ENCODE measurements around the gene OR8D1. TPM values are rescaled to one million over a fixed set of nuclear protein-coding genes. Genes with fewer than 3 reads are reported as not detected.

OR8D1 gene
- total RNA-seq, 1 experiment from 2014 or later = not detected

DNA sequence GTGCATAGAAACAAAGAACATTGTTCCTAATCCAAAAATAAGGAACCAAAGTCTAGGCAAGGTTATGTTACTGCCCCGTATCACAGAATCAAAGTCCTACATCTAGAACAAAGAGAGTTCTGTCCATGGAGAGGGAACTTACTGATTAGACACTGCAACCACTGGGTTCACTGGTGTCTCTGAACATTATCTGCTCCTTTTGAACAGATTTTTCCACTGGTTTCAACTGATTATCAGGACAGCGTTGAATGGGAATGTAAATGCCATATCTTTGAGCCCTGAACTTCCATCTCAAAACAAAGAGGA, 26.3 kb upstream of the OR8D1 start:
- DNase-seq (ENCODE audit: low read depth, low spot score) (no peak), ATAC-seq (no peak)
- in situ Hi-C loops (cut with HindIII; ENCODE audit: low pct_unique_long_range_greater_than_20kb, low sequenced_read_pairs) (no loop called here), intact Hi-C loops (cut with micrococcal nuclease; ENCODE audit: unreplicated experiment) (no loop called here)
- ChIA-PET POLR2A (no interaction called here), CTCF (no interaction called here)
- Histone ChIP-seq H3K4me3 (ENCODE audit: low read depth in 2 of 2, low read length in 2 of 2) (no peak overlapping the region), H3K27ac (ENCODE audit: low read length) (no peak overlapping the region), H3K36me3 (ENCODE audit: control insufficient read depth, insufficient read depth, low read length) (no peaks in the 10 kb centered on the region), H3K27me3 (ENCODE audit: control insufficient read depth, insufficient read depth, low read length) (no peaks in the 10 kb centered on the region), H3K9me3 (ENCODE audit: control insufficient read depth, insufficient read depth, low read depth, low read length) (no peaks in the 10 kb centered on the region), H3K4me1 (ENCODE audit: control insufficient read depth, insufficient read depth, low read length) (no peaks in the 10 kb centered on the region)
- no TSS peak for BruUV-seq (replicated peaks)
- TF ChIP-seq, protein P1, sequence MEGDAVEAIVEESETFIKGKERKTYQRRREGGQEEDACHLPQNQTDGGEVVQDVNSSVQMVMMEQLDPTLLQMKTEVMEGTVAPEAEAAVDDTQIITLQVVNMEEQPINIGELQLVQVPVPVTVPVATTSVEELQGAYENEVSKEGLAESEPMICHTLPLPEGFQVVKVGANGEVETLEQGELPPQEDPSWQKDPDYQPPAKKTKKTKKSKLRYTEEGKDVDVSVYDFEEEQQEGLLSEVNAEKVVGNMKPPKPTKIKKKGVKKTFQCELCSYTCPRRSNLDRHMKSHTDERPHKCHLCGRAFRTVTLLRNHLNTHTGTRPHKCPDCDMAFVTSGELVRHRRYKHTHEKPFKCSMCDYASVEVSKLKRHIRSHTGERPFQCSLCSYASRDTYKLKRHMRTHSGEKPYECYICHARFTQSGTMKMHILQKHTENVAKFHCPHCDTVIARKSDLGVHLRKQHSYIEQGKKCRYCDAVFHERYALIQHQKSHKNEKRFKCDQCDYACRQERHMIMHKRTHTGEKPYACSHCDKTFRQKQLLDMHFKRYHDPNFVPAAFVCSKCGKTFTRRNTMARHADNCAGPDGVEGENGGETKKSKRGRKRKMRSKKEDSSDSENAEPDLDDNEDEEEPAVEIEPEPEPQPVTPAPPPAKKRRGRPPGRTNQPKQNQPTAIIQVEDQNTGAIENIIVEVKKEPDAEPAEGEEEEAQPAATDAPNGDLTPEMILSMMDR (IDR thresholded peaks at IDR 0.05) = no peak

DNA sequence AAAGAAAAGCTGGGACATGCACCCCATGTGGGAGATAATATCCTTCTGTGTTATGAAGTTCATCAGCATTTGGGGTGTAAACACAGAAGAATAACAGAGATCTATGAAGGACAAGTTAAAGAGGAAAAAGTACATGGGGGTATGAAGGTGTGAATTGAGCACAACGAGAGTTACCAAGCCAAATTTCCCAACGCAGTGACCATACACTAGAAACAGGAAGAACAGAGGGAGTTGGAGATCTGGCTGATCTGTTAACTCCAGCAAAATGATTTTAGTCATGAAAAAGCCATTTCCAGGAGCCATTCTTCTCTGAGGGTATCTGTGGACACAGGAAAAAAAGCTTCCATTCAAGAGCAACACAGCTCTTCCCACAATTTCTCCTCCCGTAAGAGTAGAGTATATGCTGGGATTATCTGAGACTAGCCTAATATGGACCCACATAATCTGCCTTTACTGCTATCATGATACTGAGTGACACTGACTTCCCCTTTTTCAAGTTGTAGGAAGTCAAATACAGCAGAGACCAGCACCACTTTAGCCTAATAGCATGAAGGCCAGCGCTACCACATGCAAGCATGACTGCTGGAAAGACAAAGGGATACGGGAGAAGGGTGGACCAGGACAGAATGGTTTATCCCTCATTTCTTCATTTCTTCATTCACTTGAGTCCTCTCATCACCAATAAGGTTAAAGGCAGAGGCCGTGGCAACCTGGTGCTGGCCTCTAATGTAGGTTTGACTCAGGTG, 25.8 kb upstream of the OR8D1 start:
- ChIA-PET CTCF (no interaction called here), POLR2A (no interaction called here)
- intact Hi-C loops (cut with micrococcal nuclease; ENCODE audit: unreplicated experiment) = no loop called here
- Histone ChIP-seq H3K27me3 (ENCODE audit: control insufficient read depth, insufficient read depth, low read length) (0 out of 2 replicates have a peak, but pooled peaks cover 2% of the 10 kb centered on the region), H3K4me3 (ENCODE audit: low read depth in 2 of 2, low read length in 2 of 2) (no peak overlapping the region), H3K4me1 (ENCODE audit: control insufficient read depth, insufficient read depth, low read length) (no peaks in the 10 kb centered on the region), H3K36me3 (ENCODE audit: control insufficient read depth, insufficient read depth, low read length) (no peaks in the 10 kb centered on the region), H3K27ac (ENCODE audit: low read length) (no peak overlapping the region), H3K9me3 (ENCODE audit: control insufficient read depth, insufficient read depth, low read depth, low read length) (no peaks in the 10 kb centered on the region)
- in situ Hi-C loops (cut with HindIII; ENCODE audit: low pct_unique_long_range_greater_than_20kb, low sequenced_read_pairs) = no loop called here
- TF ChIP-seq POLR2AphosphoS5 (IDR thresholded peaks at IDR 0.05; ENCODE audit: low read depth, low read length) (no peak), TCF7L2 (IDR thresholded peaks at IDR 0.05; ENCODE audit: low read depth, low read length) (no peak)
- TF ChIP-seq, protein P1 (IDR thresholded peaks at IDR 0.05) = no peak
- TF ChIP-seq, protein P2, sequence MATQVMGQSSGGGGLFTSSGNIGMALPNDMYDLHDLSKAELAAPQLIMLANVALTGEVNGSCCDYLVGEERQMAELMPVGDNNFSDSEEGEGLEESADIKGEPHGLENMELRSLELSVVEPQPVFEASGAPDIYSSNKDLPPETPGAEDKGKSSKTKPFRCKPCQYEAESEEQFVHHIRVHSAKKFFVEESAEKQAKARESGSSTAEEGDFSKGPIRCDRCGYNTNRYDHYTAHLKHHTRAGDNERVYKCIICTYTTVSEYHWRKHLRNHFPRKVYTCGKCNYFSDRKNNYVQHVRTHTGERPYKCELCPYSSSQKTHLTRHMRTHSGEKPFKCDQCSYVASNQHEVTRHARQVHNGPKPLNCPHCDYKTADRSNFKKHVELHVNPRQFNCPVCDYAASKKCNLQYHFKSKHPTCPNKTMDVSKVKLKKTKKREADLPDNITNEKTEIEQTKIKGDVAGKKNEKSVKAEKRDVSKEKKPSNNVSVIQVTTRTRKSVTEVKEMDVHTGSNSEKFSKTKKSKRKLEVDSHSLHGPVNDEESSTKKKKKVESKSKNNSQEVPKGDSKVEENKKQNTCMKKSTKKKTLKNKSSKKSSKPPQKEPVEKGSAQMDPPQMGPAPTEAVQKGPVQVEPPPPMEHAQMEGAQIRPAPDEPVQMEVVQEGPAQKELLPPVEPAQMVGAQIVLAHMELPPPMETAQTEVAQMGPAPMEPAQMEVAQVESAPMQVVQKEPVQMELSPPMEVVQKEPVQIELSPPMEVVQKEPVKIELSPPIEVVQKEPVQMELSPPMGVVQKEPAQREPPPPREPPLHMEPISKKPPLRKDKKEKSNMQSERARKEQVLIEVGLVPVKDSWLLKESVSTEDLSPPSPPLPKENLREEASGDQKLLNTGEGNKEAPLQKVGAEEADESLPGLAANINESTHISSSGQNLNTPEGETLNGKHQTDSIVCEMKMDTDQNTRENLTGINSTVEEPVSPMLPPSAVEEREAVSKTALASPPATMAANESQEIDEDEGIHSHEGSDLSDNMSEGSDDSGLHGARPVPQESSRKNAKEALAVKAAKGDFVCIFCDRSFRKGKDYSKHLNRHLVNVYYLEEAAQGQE (IDR thresholded peaks at IDR 0.05; ENCODE audit: insufficient read depth in 1 of 2, low read depth in 2 of 2, low read length in 1 of 2) = no peak
- ATAC-seq = no peak
- BruUV-seq (replicated peaks) = no TSS peak
- no peak for DNase-seq (ENCODE audit: low read depth, low spot score)

DNA sequence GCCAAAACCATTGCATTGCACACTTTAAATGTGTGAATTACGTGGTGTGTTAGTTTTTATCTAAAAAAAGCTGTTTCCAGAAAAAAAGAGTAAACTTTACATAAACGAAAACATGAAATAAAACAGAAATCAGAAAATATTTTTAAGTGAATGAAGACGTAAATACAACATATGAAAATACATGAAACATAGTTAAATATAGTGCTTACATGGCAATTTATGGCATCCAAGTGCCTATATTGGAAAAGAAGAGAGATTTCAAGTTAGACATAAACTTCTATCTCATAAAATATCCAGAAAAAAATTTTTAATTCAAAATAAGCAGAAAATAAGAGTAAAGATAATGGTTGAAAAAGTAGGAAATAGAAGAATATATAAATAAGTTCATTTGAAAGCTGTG, 18.1 kb upstream of the OR8D1 start:
- in situ Hi-C loops (cut with HindIII; ENCODE audit: low pct_unique_long_range_greater_than_20kb, low sequenced_read_pairs) = no loop called here
- ATAC-seq (no peak), DNase-seq (ENCODE audit: low read depth, low spot score) (no peak)
- Histone ChIP-seq H3K4me3 (ENCODE audit: low read depth in 2 of 2, low read length in 2 of 2) (no peak overlapping the region), H3K9me3 (ENCODE audit: control insufficient read depth, insufficient read depth, low read depth, low read length) (no peaks in the 10 kb centered on the region), H3K36me3 (ENCODE audit: control insufficient read depth, insufficient read depth, low read length) (no peaks in the 10 kb centered on the region), H3K4me1 (ENCODE audit: control insufficient read depth, insufficient read depth, low read length) (no peaks in the 10 kb centered on the region), H3K27me3 (ENCODE audit: control insufficient read depth, insufficient read depth, low read length) (0 out of 2 replicates have a peak, but pooled peaks cover 2% of the 10 kb centered on the region), H3K27ac (ENCODE audit: low read length) (no peak overlapping the region)
- intact Hi-C loops (cut with micrococcal nuclease; ENCODE audit: unreplicated experiment) = no loop called here
- no TSS peak for BruUV-seq (replicated peaks)
- TF ChIP-seq, protein P2 (IDR thresholded peaks at IDR 0.05; ENCODE audit: insufficient read depth in 1 of 2, low read depth in 2 of 2, low read length in 1 of 2) = no peak
- TF ChIP-seq POLR2AphosphoS5 (IDR thresholded peaks at IDR 0.05; ENCODE audit: low read depth, low read length) (no peak), SIN3A (IDR thresholded peaks at IDR 0.05; ENCODE audit: borderline replicate concordance, insufficient read depth, low read depth, low read length) (no peak), TCF7L2 (IDR thresholded peaks at IDR 0.05; ENCODE audit: low read depth, low read length) (no peak)
- TF ChIP-seq, protein P1 (IDR thresholded peaks at IDR 0.05) = no peak
- ChIA-PET POLR2A (no interaction called here), CTCF (no interaction called here)
